ENCODE data around the gene JARID2. TPM values are rescaled to one million over a fixed set of nuclear protein-coding genes. Genes with fewer than 3 reads are reported as not detected.

The JARID2 gene
- total and polyA plus RNA-seq, 10 of the 15 experiments (the other 5 are each of a cell fraction or from before 2014, with no cell fraction given) = 4.2 to 21.6 (median 11.7) TPM

DNA sequence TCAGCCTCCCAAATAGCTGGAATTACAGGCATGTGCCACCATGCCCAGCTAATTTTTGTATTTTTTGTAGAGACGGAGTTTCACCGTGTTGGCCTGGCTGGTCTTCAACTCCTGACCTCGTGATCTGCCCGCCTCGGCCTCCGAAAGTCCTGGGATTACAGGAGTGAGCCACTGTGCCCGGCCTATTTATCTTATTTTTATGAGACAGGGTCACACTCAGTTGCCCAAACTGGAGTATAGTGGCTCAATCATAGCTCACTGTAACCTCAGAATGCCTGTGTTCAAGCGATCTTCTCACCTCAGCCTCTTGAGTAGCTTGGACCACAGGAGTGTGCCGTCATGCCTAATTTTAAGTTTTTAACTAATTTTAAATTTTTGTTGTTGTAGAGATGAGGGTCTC lies 114.4 kb downstream of the JARID2 start:
- Histone ChIP-seq H3K9ac (ENCODE audit: control insufficient read depth, insufficient read depth, low read length) (peak overlapping the region; percentile 17; the same call in 1 of the 2 replicates), H3K79me2 (ENCODE audit: control insufficient read depth, insufficient read depth, low read length) (peaks cover 98% of the 10 kb centered on the region), H3K4me2 (ENCODE audit: control insufficient read depth, insufficient read depth) (peak overlapping the region; percentile 67), H3K27me3 (replicated peaks in 1 of 2; ENCODE audit: control insufficient read depth in 2 of 2, insufficient read depth in 2 of 2, low read length in 1 of 2) (no peaks in the 10 kb centered on the region), H4K20me1 (ENCODE audit: control insufficient read depth, insufficient read depth) (no peaks in the 10 kb centered on the region), H3K36me3 (ENCODE audit: control insufficient read depth in 2 of 2, insufficient read depth in 2 of 2, low read length in 1 of 2) (peaks cover 0 to 3% of the 10 kb centered on the region in 2 experiments; a peak in 1 of 4 replicates), H3K4me1 (ENCODE audit: control insufficient read depth, insufficient read depth, low read length) (peaks cover 78% of the 10 kb centered on the region), H3K9me3 (replicated peaks; ENCODE audit: control insufficient read depth, insufficient read depth, low read length) (no peaks in the 10 kb centered on the region), H2AFZ (ENCODE audit: control insufficient read depth, low read depth, low read length) (no peak overlapping the region), H3K27ac (ENCODE audit: control insufficient read depth, insufficient read depth) (peak overlapping the region; percentile 55), H3K4me3 (no peak overlapping the region)
- ChIA-PET POLR2A (interaction anchor here (0.6 to 2.0 kb wide), 6 partner anchors 25 to 117 kb away, joined by 3 to 5 read pairs (median 4); no protein-coding TSS in a partner anchor), RAD21 (ENCODE audit: unreplicated experiment) (interaction anchor here (0.8 to 3.6 kb wide), 7 partner anchors 13 to 61 kb away, joined by 3 to 28 read pairs (median 7); no protein-coding TSS in a partner anchor), SMC1A (ENCODE audit: uncharacterized antibody, unreplicated experiment) (interaction anchor here (0.6 to 6.8 kb wide), 8 partner anchors 13 to 106 kb away, joined by 3 to 85 read pairs (median 21); no protein-coding TSS in a partner anchor), CTCF (interaction anchor here (0.7 to 6.1 kb wide), 5 partner anchors 14 to 78 kb away, joined by 3 to 38 read pairs (median 15); no protein-coding TSS in a partner anchor)
- FAIRE-seq (no peak), ATAC-seq (no peak), DNase-seq (ENCODE audit: low read depth, low spot score) (no peak)
- TF ChIP-seq IRF4 (IDR thresholded peaks at IDR 0.05; ENCODE audit: low read depth, low read length) (no peak), CHD4 (IDR thresholded peaks at IDR 0.05) (no peak), CEBPB (IDR thresholded peaks at IDR 0.05; ENCODE audit: borderline replicate concordance in 1 of 2, low read depth in 2 of 2, low read length in 2 of 2) (no peak), ETV6 (conservative IDR thresholded peaks at IDR 0.05 in 1 of 2, IDR thresholded peaks at IDR 0.05 in 1 of 2; ENCODE audit: borderline replicate concordance in 1 of 2, low read depth in 1 of 2) (no peak), SP1 (IDR thresholded peaks at IDR 0.05; ENCODE audit: low read depth, low read length) (no peak), EZH2 (IDR thresholded peaks at IDR 0.05; ENCODE audit: borderline replicate concordance, control insufficient read depth, low read depth, low read length) (no peak)
- TF ChIP-seq, protein P1, sequence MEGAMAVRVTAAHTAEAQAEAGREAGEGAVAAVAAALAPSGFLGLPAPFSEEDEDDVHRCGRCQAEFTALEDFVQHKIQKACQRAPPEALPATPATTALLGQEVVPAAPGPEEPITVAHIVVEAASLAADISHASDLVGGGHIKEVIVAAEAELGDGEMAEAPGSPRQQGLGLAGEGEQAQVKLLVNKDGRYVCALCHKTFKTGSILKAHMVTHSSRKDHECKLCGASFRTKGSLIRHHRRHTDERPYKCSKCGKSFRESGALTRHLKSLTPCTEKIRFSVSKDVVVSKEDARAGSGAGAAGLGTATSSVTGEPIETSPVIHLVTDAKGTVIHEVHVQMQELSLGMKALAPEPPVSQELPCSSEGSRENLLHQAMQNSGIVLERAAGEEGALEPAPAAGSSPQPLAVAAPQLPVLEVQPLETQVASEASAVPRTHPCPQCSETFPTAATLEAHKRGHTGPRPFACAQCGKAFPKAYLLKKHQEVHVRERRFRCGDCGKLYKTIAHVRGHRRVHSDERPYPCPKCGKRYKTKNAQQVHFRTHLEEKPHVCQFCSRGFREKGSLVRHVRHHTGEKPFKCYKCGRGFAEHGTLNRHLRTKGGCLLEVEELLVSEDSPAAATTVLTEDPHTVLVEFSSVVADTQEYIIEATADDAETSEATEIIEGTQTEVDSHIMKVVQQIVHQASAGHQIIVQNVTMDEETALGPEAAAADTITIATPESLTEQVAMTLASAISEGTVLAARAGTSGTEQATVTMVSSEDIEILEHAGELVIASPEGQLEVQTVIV (IDR thresholded peaks at IDR 0.05; ENCODE audit: borderline replicate concordance, partially characterized antibody) = no peak
- TF ChIP-seq, protein P2, sequence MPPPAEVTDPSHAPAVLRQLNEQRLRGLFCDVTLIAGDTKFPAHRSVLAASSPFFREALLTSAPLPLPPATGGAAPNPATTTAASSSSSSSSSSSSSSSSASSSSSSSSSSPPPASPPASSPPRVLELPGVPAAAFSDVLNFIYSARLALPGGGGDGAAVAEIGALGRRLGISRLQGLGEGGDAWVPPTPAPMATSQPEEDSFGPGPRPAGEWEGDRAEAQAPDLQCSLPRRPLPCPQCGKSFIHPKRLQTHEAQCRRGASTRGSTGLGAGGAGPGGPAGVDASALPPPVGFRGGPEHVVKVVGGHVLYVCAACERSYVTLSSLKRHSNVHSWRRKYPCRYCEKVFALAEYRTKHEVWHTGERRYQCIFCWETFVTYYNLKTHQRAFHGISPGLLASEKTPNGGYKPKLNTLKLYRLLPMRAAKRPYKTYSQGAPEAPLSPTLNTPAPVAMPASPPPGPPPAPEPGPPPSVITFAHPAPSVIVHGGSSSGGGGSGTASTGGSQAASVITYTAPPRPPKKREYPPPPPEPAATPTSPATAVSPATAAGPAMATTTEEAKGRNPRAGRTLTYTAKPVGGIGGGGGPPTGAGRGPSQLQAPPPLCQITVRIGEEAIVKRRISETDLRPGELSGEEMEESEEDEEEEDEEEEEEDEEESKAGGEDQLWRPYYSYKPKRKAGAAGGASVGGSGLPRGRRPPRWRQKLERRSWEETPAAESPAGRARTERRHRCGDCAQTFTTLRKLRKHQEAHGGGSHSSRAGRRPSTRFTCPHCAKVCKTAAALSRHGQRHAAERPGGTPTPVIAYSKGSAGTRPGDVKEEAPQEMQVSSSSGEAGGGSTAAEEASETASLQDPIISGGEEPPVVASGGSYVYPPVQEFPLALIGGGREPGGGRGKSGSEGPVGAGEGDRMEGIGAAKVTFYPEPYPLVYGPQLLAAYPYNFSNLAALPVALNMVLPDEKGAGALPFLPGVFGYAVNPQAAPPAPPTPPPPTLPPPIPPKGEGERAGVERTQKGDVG (CRISPR knock-in tag; IDR thresholded peaks at IDR 0.05) = no peak
- in situ Hi-C loops (cut with MboI) (no loop called here), intact Hi-C loops (cut with micrococcal nuclease; ENCODE audit: unreplicated experiment) (no loop called here)
- no TSS peak for BruUV-seq (replicated peaks)
- 96% methylated on average over 9 of the region's 9 CpGs for WGBS (ENCODE audit: insufficient coverage, insufficient replicate concordance, low lambda C conversion rate, missing lambda C conversion rate)
